MM.1S (cell line): ENCODE measurements around the gene ACAP1.

Experiments
- EZH2phosphoT487 ChIP-seq: fragments of 300-600 bp; sonication (generic); IDR thresholded peaks from 2 replicates; pipeline ENCODE4 v1.6.1; 2018; ENCODE audit warnings: antibody characterized with exemption, low read length
- TF ChIP-seq, protein P1 (sequence below): fragments of 300-600 bp; sonication (generic); IDR thresholded peaks from 2 replicates; pipeline ENCODE4 v1.5.1; 2016; ENCODE audit warnings: antibody characterized with exemption, low read length, mixed read lengths

DNA sequence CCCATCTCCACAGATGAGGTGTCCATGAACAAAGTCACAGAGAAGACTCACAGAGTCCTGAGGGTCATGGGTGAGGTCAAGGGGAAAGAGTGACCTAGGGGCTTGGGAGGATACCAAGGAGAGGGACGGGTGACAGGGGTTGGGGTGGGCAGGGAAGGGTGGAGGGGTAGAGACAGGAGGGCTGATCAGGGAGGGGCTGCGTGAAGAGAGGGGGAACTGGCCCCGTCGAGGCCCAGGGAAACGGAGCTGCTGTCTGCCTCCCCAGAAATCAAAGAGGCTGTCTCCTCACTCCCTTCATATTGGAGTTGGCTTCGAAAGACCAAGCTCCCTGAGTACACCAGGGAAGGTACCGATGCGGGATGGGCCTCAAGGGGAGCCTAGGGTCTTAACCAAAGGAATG lies 19.2 kb downstream of the ACAP1 start:
- TF ChIP-seq, protein P1, sequence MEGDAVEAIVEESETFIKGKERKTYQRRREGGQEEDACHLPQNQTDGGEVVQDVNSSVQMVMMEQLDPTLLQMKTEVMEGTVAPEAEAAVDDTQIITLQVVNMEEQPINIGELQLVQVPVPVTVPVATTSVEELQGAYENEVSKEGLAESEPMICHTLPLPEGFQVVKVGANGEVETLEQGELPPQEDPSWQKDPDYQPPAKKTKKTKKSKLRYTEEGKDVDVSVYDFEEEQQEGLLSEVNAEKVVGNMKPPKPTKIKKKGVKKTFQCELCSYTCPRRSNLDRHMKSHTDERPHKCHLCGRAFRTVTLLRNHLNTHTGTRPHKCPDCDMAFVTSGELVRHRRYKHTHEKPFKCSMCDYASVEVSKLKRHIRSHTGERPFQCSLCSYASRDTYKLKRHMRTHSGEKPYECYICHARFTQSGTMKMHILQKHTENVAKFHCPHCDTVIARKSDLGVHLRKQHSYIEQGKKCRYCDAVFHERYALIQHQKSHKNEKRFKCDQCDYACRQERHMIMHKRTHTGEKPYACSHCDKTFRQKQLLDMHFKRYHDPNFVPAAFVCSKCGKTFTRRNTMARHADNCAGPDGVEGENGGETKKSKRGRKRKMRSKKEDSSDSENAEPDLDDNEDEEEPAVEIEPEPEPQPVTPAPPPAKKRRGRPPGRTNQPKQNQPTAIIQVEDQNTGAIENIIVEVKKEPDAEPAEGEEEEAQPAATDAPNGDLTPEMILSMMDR: no peak
- no peak for TF ChIP-seq EZH2phosphoT487
